Measurements from ENCODE around the gene ZC3H12A. TPM values are rescaled to one million over a fixed set of nuclear protein-coding genes. Genes with fewer than 3 reads are reported as not detected.
A peak's percentile ranks its signal among the peaks of the same experiment; 100 is the strongest.

Gene ZC3H12A
- total RNA-seq, 1 donor from 2014 or later, result 51.6 TPM

- peaks cover 3 to 47% of the 10 kb centered on the region in 2 donors for H3K36me3 ChIP-seq
- no peak for DNase-seq (ENCODE audit: extremely low spot score in 2 of 2)
- intact Hi-C loops (cut with DNase I), result loop anchor here (10.0 kb wide), 1 partner anchor 203 kb away; no protein-coding TSS in a partner anchor
- H3K9me3 ChIP-seq, result no peaks in the 10 kb centered on the region
- TF ChIP-seq POLR2A (IDR thresholded peaks at IDR 0.05) (no peak), CTCF (IDR thresholded peaks at IDR 0.05) (no peak), POLR2AphosphoS5 (IDR thresholded peaks at IDR 0.05; ENCODE audit: insufficient read depth in 1 of 2, low read depth in 1 of 2) (no peak)
- H3K4me1 ChIP-seq, result peaks cover 66% of the 10 kb centered on the region
- H3K4me3 ChIP-seq, result no peak overlapping the region
- H3K27me3 ChIP-seq, result no peaks in the 10 kb centered on the region
- peak overlapping the region; percentile 98 for H3K27ac ChIP-seq
Observed at GRCh38 chr1:37482004-37482785, 7.8 kb downstream of the ZC3H12A start.

GRCh38 chr1:37482796-37483744 is 8.7 kb downstream of the ZC3H12A start:
- H3K36me3 ChIP-seq, result peaks cover 3 to 47% of the 10 kb centered on the region in 2 donors
- peaks cover 65% of the 10 kb centered on the region for H3K4me1 ChIP-seq
- H3K27ac ChIP-seq, result peak overlapping the region; percentile 31
- no peaks in the 10 kb centered on the region for H3K9me3 ChIP-seq
- intact Hi-C loops (cut with DNase I), result loop anchor here (10.0 kb wide), 1 partner anchor 202 kb away; no protein-coding TSS in a partner anchor
- TF ChIP-seq CTCF (IDR thresholded peaks at IDR 0.05) (no peak), POLR2AphosphoS5 (IDR thresholded peaks at IDR 0.05; ENCODE audit: insufficient read depth in 1 of 2, low read depth in 1 of 2) (no peak), POLR2A (IDR thresholded peaks at IDR 0.05) (no peak)
- no peak for DNase-seq (ENCODE audit: extremely low spot score in 2 of 2)
- no peak overlapping the region for H3K4me3 ChIP-seq
- no peaks in the 10 kb centered on the region for H3K27me3 ChIP-seq

- no peak for DNase-seq (ENCODE audit: extremely low spot score in 2 of 2)
- peaks cover 58% of the 10 kb centered on the region for H3K4me1 ChIP-seq
- TF ChIP-seq CTCF (IDR thresholded peaks at IDR 0.05) (no peak), POLR2A (IDR thresholded peaks at IDR 0.05) (no peak), POLR2AphosphoS5 (IDR thresholded peaks at IDR 0.05; ENCODE audit: insufficient read depth in 1 of 2, low read depth in 1 of 2) (no peak)
- peaks cover 3 to 47% of the 10 kb centered on the region in 2 donors for H3K36me3 ChIP-seq
- intact Hi-C loops (cut with DNase I), result loop anchor here (10.0 kb wide), 1 partner anchor 201 kb away; no protein-coding TSS in a partner anchor
- H3K27me3 ChIP-seq, result no peaks in the 10 kb centered on the region
- peak overlapping the region; percentile 71 for H3K27ac ChIP-seq
- H3K4me3 ChIP-seq, result no peak overlapping the region
- H3K9me3 ChIP-seq, result no peaks in the 10 kb centered on the region
Observed at GRCh38 chr1:37483785-37484184, 9.4 kb downstream of the ZC3H12A start.

- TF ChIP-seq POLR2A (IDR thresholded peaks at IDR 0.05) (no peak), POLR2AphosphoS5 (IDR thresholded peaks at IDR 0.05; ENCODE audit: insufficient read depth in 1 of 2, low read depth in 1 of 2) (no peak), CTCF (IDR thresholded peaks at IDR 0.05) (no peak)
- H3K27ac ChIP-seq, result peak overlapping the region; percentile 71
- H3K9me3 ChIP-seq, result no peaks in the 10 kb centered on the region
- intact Hi-C loops (cut with DNase I), result loop anchor here (5.0 to 10.0 kb wide), 2 partner anchors 32 to 200 kb away; no protein-coding TSS in a partner anchor
- H3K36me3 ChIP-seq, result peaks cover 3 to 47% of the 10 kb centered on the region in 2 donors
- H3K27me3 ChIP-seq, result no peaks in the 10 kb centered on the region
- H3K4me3 ChIP-seq, result no peak overlapping the region
- peak in 1 of 2 donors; percentile 87 for DNase-seq (ENCODE audit: extremely low spot score in 2 of 2)
- peaks cover 51% of the 10 kb centered on the region for H3K4me1 ChIP-seq
Observed at GRCh38 chr1:37484325-37485051, 10.1 kb downstream of the ZC3H12A start.

All from vagina (tissue), 2 donors.